Smooth muscle cell of the brain vasculature (primary cell): ENCODE results near the gene GABRD.

Source experiments
- DNase-seq: peaks from one replicate; pipeline ENCODE4 v3.0.0-alpha.2; 2012; ENCODE audit warnings: low read depth, low spot score

GABRD gene

DNA sequence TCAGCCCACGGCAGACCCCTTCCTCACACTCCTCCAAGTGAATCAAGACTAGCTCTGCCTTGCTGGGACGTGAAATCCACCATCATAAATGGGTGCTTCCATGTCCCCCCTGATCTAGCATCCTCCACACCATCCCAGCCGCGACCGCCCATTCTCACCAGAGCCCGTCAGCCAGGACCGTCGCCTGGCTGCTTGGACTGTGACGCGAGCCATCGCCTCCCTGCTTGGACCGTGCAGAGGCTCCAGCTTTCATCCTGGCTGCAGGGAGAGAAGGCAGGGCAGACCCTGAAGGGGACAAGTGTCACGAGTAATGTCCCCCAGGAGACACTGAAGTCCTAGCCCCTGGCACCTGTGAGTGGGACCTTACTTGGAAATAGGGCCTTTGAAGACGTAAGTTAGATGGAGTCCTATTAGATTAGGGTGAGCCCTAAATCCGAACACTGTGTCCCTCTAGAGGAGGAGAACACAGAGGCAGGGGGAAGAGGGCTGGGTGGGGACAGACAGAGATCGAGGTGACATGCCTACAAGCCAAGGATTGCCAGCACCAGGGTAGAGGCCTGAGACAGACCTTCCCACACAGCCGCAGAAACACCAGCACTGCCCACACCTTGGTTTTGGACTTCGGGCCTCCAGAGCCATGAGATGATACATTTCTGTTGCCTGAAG, 18.3 kb downstream of the GABRD start:
- DNase-seq, result no peak

DNA sequence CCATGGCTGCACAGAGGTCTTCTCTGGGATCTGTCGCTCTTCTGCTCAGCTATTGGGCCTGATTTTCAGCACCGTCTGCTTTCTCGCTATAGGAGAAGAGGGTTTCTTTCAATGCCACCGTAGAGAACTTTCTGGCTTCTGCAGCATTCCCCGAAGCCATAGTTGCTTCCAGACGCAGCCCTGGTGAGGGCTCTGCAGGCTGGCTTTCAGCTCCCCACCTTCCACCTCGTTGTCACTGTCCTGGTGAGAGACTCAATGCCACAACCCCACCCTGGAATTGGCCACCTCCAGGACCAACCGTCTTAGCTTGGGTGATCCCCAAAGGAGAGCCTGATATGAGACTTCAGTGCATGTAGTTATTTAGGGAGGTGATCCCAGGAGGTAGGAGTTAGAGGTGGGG, 19.1 kb downstream of the GABRD start:
- no peak for DNase-seq

DNA sequence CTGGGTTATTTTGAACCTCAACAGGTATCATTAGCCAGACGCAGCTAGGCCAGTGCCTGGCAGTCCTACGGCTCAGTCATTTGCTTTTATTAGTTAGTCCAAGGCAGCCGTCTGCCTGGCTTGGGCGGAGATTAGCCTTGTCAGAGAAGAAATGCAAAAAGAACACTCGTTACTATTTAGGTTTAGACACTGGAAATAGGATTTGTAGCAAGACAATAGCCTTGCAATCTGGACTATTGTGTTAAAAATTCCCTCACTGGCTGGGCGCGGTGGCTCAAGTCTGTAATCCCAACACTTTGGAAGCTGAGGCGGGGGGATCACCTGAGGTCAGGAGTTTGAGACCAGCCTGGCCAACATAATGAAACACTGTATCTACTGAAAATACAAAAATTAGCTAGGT, 20.1 kb downstream of the GABRD start:
- no peak for DNase-seq

DNA sequence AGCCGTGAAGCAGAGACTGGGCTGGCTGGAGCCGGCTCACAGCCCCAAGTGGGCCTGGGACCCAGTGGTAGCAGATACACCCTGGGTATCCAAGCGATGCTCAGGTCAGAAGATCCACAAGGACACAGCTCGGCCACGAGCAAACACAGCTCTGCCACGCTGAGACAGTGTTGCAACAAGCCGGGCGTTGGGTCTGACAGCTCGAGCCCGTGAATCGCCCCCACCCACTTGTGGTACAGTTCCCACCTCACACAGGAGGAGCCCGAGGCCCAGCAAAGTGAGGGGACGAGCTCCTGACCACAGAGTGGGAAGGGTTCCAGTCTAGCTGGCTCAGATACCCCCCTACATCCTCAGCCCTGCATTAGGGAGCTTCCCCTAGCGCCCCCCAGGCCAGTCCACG, 22.2 kb downstream of the GABRD start:
- no peak for DNase-seq

DNA sequence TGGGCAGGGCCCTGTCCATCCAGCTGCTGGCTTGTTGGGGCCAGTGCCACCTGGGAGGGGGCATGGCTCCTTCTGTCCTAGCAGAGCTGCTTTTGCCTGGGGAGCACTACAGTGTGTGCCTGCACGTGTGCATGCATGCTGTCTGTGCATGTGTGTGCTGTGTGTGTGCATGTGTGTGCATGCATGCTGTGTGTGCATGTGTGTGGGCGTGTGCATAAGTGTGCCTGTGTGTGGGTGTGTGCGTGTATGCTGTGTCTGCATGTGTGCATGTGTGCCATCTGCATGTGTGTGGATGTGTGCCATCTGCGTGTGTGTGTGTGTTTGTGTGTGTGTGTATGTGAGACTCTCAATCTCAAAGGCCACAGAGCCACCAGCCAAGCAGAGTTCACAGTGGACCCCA, 22.7 kb downstream of the GABRD start:
- DNase-seq, result no peak

DNA sequence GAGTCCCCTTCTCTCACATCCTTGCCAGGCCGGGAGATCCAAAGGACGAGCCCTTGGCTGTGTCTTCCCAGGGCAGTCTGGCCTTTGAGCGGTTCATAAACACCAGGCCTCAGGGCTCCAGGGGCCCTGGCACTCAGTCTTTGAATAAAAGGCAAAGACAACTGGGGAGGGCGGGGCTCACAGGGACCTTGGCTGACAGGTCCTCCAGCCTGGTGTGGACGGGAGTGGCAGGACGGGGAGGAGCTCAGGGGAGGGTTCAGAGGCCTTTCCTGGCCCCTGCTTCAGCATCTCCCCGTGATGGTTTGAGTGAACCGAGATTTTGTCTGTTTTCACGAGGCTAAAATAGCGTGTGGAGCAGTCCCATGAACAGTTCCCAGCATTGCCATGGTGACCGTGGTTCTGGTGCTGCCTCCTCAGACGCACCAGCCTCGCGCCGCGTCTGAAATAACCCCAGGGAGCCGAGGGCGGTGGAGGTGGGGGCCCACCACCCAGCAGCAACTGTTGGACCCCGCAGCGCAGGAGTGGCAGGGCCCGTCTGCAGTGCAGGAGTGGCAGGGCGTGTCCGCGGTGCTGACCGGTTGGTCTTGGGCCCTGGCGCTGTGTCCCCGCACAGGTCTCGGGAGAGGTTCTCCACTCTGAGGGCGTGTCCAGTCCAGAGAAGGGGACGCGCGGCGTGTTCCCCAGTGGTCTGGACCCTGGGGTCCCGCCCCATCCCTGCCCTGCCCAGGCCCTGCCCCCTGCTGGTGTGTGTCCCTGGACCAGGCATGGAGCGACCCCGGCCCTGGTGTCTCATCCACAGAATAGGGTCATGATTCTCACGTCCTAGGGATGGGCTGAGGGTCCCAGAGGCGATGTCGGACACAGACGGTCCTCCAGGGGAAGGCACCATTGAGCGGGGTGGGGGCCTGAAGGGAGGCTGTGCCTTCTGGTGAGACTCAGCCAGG, 24.0 kb downstream of the GABRD start:
- DNase-seq, result no peak

DNA sequence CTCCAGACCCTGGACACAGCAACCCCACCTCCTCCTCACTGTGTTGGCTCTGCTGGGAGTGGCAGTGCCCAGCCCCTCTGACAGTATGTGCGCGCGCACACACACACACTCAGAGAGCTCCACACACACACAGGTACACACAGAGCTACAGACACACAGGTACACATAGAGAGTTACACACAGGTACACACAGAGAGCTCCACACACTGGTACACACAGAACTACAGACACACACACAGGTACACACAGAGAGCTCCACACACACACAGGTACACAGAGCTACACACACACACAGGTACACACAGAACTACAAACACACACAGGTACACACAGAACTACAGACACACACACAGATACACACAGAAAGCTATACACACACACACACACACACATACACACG, 24.7 kb downstream of the GABRD start:
- no peak for DNase-seq

DNA sequence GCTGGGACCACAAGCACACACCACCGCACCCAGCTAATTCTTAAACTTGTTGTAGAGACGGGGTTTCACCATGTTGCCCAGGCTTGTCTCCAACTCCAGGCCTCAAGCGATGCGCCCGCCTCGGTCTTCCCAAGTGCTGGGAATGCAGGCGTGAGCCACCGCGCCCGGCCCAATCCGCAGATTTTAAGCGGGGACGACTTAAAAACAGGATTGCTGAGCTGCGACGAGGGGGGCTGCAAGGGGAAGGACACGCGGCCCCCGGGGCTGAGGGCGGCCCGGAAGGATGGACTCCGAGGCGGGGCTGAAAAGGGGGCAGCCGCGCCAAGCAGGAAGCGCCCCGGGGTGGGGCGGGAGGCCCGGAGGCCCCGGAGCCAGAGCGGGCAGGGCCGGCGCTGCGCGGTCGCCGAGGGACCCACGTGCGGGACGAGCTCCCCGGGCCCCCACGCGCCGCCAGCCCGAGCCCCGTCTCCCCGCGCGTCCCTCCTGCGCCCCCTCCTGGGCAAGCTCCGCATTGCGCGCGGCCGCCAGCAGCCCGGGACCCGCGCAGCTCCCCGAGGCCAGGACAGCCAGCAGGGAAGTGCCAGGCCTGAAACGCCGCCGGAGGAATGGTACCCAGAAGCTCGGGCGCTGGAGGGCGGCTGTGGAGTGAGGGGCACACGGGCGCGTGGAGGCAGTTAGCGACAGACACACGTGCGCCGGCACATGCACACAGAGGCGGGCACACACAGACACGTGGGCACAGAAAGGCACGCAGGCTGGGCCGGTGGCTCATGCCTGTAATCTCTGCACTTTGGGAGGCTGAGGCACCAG, 25.6 kb downstream of the GABRD start:
- no peak for DNase-seq

DNA sequence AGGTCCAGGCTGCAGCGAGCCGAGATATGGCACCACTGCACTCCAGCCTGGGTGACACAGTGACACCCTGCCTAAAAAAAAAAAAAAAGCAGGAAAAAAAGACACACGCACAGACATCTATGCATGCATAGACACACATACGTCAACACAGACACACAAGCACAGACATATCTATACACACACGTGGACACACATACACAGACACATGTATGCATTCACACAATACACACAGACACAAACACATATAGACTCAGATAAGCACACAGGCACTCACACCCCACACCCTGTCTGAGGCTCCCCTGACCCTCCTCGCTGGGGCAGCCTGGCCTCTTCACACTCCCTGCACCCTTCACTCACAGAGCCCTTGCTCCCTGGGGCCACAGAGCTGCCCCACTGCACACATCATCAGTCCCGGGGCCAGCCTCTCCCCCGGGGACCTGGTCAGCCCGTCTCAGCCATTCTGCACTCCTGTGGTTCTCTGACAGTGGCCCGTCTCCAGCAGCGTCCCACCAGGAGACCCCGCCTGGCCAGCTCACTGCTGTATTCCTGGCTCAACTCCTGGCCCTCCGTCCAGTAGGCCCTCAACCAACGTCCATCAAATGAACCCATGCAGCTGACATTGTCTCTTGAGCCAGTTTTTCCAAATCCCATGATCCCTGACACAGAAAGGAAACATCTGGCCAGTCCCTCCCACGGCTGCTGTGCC, 26.5 kb downstream of the GABRD start:
- no peak for DNase-seq

DNA sequence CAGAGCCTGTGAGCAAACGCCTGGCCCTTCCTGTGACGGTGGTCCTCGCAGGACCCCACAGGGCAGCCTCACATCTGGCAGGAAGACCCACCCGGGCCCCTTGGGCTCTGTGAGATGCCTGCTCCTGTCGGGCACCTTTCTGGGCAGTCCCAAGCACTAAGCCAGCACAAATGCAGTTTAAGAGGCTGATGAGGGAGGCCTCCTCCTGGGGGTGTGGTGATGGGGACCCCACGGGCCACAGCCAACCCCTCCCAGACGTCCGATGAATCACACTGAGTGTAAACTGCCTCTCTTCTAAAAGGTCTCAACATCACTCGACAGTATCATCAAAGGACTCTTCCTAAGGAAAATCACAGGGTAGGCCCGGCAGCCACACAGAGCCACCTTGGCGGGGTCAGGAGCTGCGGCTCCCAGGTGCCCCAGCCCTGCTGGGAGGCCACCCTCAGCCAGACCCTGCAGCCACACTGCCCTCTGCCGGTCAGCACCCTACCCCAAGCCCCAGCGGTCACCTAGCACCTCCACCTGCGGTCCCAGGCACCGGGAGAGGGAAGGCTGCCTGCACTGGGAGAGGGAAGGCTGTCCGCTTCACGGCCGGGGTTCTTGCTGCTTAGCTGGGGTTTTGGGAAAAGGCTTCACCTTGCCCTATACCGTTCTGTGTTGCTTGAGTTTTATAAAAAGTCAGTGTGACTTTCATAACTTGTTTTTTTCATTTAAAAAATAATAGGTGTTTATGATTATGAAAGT, 27.2 kb downstream of the GABRD start:
- no peak for DNase-seq

DNA sequence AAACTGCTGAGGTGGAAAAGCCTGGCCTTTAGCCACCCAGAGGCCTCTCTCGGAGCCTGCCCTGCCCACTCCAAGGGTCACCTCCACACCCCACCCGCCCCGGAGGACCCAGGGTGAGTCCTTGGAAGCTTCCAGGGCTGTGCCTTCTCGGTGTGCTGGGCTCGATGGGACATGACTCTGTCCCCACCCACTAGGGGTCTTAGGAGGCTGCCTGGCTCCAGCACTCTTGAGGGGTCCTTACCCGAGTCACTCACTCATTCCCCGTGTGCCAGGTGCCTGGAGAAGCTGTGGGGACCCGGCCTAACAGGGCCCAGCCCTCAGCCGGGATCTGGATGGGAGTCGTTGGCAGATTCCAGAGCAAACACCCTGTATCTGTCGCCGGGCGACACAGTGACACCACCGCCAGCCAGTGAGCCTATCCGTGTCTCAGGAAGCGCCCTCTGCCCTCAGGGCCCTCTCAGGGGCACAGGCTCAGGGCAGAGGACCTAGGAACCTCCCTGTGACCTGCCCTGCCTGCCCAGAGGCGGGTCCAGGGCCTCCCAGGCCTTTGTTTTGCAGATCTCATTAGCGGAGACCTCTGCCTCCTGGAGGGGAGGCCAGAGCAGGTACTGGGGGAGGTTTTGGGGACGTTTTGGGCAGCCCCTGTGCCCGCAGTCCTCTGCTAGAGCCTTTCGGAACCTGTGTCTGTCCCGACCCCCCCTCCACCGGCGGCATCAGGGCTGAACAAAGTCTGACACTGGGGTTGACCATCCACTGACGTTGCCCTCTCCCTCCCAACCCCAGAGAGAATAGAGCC, 28.0 kb downstream of the GABRD start:
- no peak for DNase-seq

DNA sequence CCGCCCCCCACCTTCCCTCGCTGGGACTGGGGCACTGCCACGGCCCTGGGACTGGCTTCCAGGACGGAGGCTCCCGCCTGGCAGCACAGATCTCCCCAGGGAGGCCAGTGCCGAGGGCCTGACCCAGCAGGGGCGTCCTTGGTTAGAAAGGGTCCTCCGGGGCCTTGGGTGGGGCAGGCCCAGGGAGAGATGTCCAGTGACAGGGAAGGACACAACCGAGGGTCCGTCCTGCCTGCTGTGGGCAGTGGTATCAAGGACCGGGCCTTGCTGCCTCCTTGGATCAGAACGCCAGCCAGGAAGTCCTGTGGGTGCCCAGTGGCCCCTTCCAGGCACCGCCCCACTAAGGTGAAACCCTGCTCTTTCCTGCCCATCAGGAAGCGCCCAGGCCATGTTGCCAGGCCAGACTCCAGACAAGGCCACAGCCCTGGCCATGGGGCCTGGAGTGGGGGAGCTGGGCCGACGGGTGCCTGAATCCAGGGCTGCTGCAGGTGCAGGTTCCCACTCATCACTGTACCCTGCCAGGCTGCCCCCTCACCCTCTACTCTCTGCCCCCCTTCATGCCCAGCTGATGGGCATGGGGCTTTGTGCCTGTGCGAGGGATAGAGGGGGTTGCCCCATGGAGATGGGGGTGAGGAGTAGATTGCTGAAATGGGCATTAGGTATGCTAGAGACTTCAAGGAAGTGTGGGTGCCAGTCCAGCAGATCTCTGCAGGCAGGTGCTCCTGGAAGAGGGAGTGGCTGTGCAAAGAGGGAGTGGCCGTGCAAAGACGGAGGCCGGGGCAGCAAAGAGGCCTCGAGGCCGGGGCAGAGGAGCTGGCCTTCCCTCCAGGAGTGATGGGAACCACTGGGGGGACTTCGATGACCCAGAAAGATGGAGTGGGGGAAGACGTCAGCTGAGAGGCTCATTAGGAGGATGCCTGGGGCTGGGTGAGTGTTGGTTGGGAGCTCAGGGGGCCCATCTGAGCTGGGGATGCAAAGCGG, 28.9 kb downstream of the GABRD start:
- no peak for DNase-seq

DNA sequence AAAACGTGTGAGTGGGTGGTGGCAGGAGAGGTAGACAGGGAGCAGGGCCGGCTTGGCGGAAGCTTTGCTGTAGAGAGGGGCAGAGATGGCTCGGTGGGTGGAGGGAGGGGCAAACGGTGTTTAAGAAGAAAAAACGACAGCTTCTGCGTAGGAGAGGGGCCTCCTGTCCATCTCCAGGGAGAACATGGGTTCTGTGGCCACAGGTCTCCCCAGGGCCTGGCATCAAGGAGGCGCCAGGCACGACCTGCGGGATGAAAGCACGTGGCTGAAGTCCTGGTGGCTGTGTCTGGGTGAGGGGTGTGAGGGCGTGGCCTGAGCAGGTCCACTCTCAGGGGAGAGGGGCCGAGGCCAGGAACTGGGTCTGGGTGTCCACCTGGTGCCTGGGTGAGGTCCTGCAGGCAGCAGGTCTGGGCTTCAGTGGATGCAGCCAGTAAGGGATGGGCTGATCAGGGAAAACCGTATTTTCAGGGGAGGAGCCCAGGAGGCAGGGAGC, 30.1 kb downstream of the GABRD start:
- no peak for DNase-seq

DNA sequence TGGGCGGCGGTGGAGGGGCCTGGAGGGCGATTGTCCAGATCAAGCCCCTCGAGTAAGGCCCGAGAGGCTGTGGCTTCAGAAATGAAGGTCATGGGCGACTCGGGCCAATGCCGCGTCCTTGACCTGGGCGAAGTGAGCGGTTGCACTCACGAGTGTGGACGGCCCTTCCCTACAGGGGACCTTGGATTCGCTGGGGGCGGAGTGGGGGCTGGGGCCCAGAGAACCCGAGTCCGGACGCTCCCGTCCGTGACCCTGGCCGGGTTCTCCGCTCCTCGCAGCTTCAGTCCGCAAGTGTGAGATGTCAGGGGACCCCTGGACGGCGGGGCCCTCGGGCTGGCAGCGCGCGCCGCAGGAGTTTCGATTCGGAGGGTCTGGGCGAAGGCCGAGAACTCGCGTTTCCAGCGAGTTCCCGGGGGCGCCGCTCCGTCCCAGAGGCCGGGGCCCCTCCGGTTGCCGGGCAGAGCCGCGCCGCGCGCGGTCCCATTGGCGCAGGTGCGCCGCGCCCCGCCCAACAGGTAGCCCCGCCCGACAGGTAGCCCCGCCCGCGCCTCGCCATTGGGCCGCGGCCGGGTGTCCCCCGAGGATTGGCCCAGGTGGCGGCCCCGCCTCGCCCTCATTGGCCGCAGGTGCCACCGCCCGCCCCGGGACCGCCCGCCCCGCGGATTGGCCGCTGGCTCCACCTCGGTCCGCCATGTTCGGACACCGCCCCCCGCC, 30.7 kb downstream of the GABRD start, which contains the start of gene PRKCZ:
Gene PRKCZ, plus strand, starts transcription at position 694 of the 714 bp plus-strand sequence. CDS start 220 bp downstream, outside the sequence.
- no peak for DNase-seq

DNA sequence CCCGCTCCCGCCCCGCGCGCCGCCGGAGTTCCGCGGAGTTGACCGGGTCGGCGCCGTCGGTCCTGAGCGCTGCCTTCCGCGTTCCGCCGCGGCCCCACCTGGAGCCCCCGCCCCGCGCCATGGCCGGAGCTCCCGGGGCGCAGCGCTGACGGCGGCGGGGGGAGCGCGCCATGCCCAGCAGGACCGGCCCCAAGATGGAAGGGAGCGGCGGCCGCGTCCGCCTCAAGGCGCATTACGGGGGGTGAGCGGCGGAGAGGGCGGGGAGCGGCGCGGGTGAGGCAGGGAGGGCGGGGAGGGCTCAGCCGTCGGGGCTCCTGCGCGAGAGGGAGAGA, 31.3 kb downstream of the GABRD start:
- DNase-seq, result no peak

DNA sequence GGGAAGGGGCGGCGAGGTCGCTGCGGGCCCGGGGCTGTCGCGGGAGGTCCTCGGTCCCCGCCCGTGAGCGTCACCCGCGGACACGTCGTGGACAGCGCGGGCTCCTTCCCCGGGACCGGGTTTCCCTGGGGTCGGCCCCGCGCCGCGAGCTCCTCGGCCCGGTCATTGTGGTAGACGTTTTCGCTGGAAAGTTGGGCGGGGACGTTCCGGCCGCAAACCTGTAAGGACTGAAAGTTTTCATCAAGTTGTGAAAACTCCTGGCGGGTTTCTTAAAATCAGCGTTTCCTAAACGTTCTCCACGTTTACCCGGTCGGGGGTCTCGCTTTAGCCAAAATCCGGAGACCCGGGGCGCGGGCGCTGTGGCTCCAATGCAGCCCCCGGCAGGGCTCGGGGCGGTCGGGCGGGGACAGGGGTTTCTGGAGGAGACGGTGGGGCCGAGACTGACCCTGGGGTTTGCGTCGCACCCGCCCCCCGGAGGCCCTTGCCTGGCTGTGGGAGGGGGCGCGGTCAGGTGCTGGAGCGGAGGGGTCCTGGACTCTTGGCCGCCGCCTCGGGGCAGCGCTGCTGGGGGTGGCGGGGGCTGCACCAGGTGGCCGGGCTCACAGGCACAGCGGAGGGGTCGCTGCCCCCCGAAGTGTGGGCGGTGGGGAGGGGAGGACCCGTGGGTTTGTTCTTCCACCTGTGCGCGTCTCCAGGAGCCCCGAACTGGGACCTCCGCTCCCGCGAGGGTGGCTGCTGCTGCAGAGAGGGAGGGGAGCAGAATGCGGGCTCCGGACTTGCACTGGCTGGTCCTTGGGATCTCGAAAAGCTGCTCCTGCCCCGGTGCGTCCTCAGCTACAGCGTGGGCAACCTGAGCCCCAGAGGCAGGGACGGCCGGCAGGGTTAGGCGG, 31.9 kb downstream of the GABRD start:
- DNase-seq, result no peak

DNA sequence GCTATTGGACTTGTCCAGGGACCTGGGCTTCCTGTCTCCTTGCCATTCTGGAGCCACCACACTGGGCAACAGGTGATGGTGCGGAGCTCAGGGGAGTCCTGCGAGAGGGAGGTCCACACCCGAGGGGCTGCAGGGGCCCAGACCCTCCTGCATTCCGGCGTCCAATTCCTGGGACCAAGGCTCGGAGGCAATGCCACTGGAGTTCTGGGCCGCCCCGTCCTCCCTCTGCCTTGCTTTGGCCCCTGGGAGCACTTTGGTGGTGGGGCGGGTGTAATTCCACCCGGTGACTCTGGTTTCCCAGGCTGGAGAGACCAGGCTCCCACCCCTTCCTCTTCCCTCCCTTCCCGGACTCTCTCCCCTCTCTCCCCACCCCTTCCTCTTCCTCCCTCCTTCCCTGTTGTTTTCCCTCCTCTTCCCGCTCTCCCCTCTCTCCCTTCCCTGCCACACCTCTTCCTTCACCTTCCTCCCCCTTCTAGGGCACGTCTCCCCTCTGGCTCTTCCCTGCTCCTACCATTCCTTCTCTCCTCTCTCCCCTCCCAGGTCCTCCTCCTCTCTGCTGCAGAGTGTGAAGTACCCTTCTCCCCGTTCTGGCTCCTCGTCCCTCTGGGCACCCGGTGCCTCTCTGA, 33.0 kb downstream of the GABRD start:
- no peak for DNase-seq
